ENCODE results near the gene PTGES3.

DNA sequence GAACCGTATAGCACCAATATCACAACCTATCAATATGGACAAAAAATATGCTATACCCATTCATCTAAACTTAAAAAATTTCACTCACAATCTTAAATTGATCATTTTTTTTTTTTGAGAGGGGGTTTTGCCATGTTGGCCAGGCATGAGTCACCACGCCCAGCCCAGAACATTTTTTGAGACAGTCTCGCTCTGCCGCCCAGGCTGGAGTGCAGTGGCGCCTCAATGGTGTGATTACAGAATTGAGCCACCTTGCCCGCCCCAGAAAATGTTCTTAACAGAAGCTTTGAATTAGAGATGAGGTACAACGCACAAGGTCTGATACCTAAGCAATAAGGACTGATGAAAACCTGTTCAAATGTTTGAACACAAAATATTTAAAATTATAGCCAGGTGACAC, 26.5 kb downstream of the PTGES3 start:
- TF ChIP-seq, protein P1, sequence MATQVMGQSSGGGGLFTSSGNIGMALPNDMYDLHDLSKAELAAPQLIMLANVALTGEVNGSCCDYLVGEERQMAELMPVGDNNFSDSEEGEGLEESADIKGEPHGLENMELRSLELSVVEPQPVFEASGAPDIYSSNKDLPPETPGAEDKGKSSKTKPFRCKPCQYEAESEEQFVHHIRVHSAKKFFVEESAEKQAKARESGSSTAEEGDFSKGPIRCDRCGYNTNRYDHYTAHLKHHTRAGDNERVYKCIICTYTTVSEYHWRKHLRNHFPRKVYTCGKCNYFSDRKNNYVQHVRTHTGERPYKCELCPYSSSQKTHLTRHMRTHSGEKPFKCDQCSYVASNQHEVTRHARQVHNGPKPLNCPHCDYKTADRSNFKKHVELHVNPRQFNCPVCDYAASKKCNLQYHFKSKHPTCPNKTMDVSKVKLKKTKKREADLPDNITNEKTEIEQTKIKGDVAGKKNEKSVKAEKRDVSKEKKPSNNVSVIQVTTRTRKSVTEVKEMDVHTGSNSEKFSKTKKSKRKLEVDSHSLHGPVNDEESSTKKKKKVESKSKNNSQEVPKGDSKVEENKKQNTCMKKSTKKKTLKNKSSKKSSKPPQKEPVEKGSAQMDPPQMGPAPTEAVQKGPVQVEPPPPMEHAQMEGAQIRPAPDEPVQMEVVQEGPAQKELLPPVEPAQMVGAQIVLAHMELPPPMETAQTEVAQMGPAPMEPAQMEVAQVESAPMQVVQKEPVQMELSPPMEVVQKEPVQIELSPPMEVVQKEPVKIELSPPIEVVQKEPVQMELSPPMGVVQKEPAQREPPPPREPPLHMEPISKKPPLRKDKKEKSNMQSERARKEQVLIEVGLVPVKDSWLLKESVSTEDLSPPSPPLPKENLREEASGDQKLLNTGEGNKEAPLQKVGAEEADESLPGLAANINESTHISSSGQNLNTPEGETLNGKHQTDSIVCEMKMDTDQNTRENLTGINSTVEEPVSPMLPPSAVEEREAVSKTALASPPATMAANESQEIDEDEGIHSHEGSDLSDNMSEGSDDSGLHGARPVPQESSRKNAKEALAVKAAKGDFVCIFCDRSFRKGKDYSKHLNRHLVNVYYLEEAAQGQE (IDR thresholded peaks at IDR 0.05; ENCODE audit: borderline replicate concordance), result no peak
- TF ChIP-seq TAF1 (IDR thresholded peaks at IDR 0.05; ENCODE audit: low read depth) (no peak), EZH2 (IDR thresholded peaks at IDR 0.05; ENCODE audit: borderline replicate concordance, insufficient read depth, low read length, poor library complexity, severe bottlenecking) (no peak)
